ENCODE data around the gene ITPKC. TPM values are rescaled to one million over a fixed set of nuclear protein-coding genes. Genes with fewer than 3 reads are reported as not detected.

The ITPKC gene
- total and polyA plus RNA-seq, 2 of the 13 experiments (the other 11 are each of a cell fraction or from before 2014, with no cell fraction given), result 6.9 to 11.2 TPM

- TF ChIP-seq ZNF878 (CRISPR knock-in tag; IDR thresholded peaks at IDR 0.05) (0 out of 2 replicates have a peak, but pooled peaks have one; percentile 35), CENPX (CRISPR knock-in tag; IDR thresholded peaks at IDR 0.05) (no peak), ARNT2 (CRISPR knock-in tag; IDR thresholded peaks at IDR 0.05; ENCODE audit: low read depth) (no peak), AGO2 (optimal IDR thresholded peaks at IDR 0.05; ENCODE audit: low read depth, low read length) (peak; percentile 56), ZNF275 (CRISPR knock-in tag; IDR thresholded peaks at IDR 0.05; ENCODE audit: borderline replicate concordance) (no peak), SPEN (CRISPR knock-in tag; IDR thresholded peaks at IDR 0.05; ENCODE audit: low read depth) (peak; percentile 96), THYN1 (CRISPR knock-in tag; IDR thresholded peaks at IDR 0.05; ENCODE audit: borderline replicate concordance, low read depth) (no peak), KDM2A (CRISPR knock-in tag; IDR thresholded peaks at IDR 0.05; ENCODE audit: borderline replicate concordance, low read depth) (peak; percentile 41), SIN3A (IDR thresholded peaks at IDR 0.05; ENCODE audit: borderline replicate concordance, low read depth, low read length) (no peak), GABPB1 (CRISPR knock-in tag; IDR thresholded peaks at IDR 0.05) (peak; percentile 62; the same call in 1 of the 2 replicates), KDM5A (IDR thresholded peaks at IDR 0.05; ENCODE audit: borderline replicate concordance, low read length) (no peak), ZFAT (CRISPR knock-in tag; conservative IDR thresholded peaks at IDR 0.05) (no peak), ZBTB21 (CRISPR knock-in tag; IDR thresholded peaks at IDR 0.05) (no peak), SIN3B (IDR thresholded peaks at IDR 0.05; ENCODE audit: low read length) (no peak), AFF4 (CRISPR knock-in tag; IDR thresholded peaks at IDR 0.05) (no peak), U2AF2 (IDR thresholded peaks at IDR 0.05; ENCODE audit: low read depth, low read length) (0 out of 2 replicates have a peak, but pooled peaks have one; percentile 20), GATAD2A (CRISPR knock-in tag; IDR thresholded peaks at IDR 0.05) (peak; percentile 69), JUND (CRISPR knock-in tag; IDR thresholded peaks at IDR 0.05) (no peak; the same call in 1 of the 2 replicates), YEATS4 (CRISPR knock-in tag; IDR thresholded peaks at IDR 0.05; ENCODE audit: borderline replicate concordance) (peak; percentile 64; the same call in 1 of the 2 replicates), ZNF609 (CRISPR knock-in tag; IDR thresholded peaks at IDR 0.05; ENCODE audit: borderline replicate concordance) (peak; percentile 75), MEIS2 (CRISPR knock-in tag; IDR thresholded peaks at IDR 0.05) (no peak)
Measured at GRCh38 chr19:40718774-40719391, 2.0 kb downstream of the ITPKC start (continued).

All from HepG2 (cell line).